ENCODE data around the gene GRID2. TPM values are rescaled to one million over a fixed set of nuclear protein-coding genes. Genes with fewer than 3 reads are reported as not detected.

Gene GRID2
- total and polyA plus RNA-seq, 2 of the 13 experiments (the other 11 are each of a cell fraction or from before 2014, with no cell fraction given): not detected

DNA sequence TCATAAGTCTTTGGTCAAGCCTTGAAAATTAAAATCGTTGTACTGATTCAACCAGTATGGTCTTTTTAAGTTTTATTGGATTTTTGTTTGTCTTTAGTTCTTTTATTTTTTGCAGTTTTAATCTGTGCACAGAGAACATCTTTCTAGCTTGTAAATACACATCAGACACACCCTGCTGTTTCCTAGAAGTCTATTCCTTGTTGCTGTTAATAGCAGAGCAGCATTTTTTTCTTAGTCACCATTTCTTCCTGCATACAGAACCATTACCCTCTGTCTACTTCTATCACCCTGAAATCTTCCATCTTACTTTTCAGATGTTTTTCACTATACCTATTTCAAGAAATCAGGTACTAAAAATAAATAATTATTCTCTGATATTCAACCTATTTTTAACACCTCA is 375.4 kb downstream of the GRID2 start (continued):
- TF ChIP-seq, protein P1, sequence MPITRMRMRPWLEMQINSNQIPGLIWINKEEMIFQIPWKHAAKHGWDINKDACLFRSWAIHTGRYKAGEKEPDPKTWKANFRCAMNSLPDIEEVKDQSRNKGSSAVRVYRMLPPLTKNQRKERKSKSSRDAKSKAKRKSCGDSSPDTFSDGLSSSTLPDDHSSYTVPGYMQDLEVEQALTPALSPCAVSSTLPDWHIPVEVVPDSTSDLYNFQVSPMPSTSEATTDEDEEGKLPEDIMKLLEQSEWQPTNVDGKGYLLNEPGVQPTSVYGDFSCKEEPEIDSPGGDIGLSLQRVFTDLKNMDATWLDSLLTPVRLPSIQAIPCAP (CRISPR knock-in tag; IDR thresholded peaks at IDR 0.05; ENCODE audit: low read depth): no peak

DNA sequence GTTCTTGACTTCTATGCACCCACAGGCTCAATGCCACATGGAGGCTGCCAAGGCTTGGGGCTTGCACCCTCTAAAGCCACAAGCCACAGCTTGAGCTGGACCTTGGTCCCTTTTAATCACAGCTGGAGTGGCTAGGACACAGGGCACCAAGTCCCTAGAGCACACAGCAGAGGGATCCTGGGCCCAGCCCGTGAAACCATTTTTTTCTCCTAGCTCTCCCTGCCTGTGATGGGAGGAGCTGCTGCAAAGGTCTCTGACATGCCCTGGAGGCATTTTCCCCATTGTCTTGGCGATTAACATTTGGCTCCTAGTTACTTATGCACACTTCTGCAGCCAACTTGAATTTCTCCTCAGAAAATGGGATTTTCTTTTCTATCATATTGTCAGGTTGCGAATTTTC is 410.9 kb downstream of the GRID2 start:
- DNase-seq (ENCODE audit: low spot score) (no peak), ATAC-seq (no peak), FAIRE-seq (no peak)
- Histone ChIP-seq H3K27me3 (ENCODE audit: control insufficient read depth in 1 of 2, insufficient read depth in 2 of 2, low read length in 2 of 2) (no peaks in the 10 kb centered on the region), H3K9me3 (ENCODE audit: low read length) (no peaks in the 10 kb centered on the region), H3K4me1 (ENCODE audit: insufficient read depth, low read length) (no peaks in the 10 kb centered on the region), H3K9ac (ENCODE audit: insufficient read depth, low read depth, low read length) (no peak overlapping the region), H3K27ac (ENCODE audit: extremely low read length, insufficient read depth, low read length) (no peak overlapping the region), H4K20me1 (ENCODE audit: insufficient read depth, low read length) (no peaks in the 10 kb centered on the region), H3K4me3 (replicated peaks in 1 of 3; ENCODE audit: insufficient read depth in 1 of 3, low read depth in 2 of 3, low read length in 3 of 3) (no peak overlapping the region), H3K36me3 (replicated peaks in 1 of 2; ENCODE audit: control insufficient read depth in 1 of 2, insufficient read depth in 2 of 2, low read length in 2 of 2) (no peaks in the 10 kb centered on the region), H3K4me2 (ENCODE audit: low read depth, low read length) (no peak overlapping the region), H3K79me2 (ENCODE audit: insufficient read depth, low read length) (no peaks in the 10 kb centered on the region), H2AFZ (ENCODE audit: low read length) (no peak overlapping the region)
- ChIA-PET CTCF (ENCODE audit: low intra/inter-chr PET ratio, low total read pairs) (no interaction called here), POLR2A (no interaction called here)
- in situ Hi-C loops (cut with HindIII; ENCODE audit: extremely low pct_ligation_motif_present, low pct_unique_long_range_greater_than_20kb) (no loop called here), intact Hi-C loops (cut with micrococcal nuclease; ENCODE audit: unreplicated experiment) (no loop called here)
- no peak for TF ChIP-seq ZNF720 (CRISPR knock-in tag; IDR thresholded peaks at IDR 0.05)
- TF ChIP-seq MBNL3 (CRISPR knock-in tag; conservative IDR thresholded peaks at IDR 0.05): no peak
- TF ChIP-seq, protein P2, sequence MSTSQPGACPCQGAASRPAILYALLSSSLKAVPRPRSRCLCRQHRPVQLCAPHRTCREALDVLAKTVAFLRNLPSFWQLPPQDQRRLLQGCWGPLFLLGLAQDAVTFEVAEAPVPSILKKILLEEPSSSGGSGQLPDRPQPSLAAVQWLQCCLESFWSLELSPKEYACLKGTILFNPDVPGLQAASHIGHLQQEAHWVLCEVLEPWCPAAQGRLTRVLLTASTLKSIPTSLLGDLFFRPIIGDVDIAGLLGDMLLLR (CRISPR knock-in tag; IDR thresholded peaks at IDR 0.05): no peak
- no peak for TF ChIP-seq TARDBP (CRISPR knock-in tag; IDR thresholded peaks at IDR 0.05)
- no peak for TF ChIP-seq HDAC1 (CRISPR knock-in tag; IDR thresholded peaks at IDR 0.05)
- no TSS peak for BruUV-seq (replicated peaks)
- WGBS (ENCODE audit: low lambda C conversion rate): 17% methylated on average over 3 of the region's 3 CpGs

DNA sequence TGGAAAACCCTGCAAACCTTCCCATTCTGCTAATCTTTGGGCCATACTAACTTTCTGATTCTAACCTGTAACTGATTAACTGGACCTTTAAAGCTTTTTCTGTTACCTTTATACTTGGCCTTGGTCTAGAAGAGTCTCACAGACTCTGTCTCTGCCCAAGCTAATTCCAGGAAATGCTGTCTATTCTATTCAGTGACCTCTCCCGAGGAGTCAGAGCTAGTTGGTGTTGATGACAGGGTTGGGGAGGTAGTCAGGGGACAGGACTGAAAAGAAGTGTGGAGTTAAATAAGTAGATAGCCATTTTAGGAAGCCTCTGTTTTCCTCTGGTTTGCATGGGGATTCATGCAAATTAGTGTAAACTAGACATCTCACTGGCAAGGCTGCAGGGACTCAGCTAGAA is 429.5 kb downstream of the GRID2 start:
- DNase-seq (ENCODE audit: low spot score) (no peak), FAIRE-seq (no peak), ATAC-seq (no peak)
- Histone ChIP-seq H3K27me3 (ENCODE audit: control insufficient read depth in 1 of 2, insufficient read depth in 2 of 2, low read length in 2 of 2) (no peaks in the 10 kb centered on the region), H3K9ac (ENCODE audit: insufficient read depth, low read depth, low read length) (no peak overlapping the region), H3K9me3 (ENCODE audit: low read length) (no peaks in the 10 kb centered on the region), H3K4me1 (ENCODE audit: insufficient read depth, low read length) (no peaks in the 10 kb centered on the region), H3K27ac (ENCODE audit: extremely low read length, insufficient read depth, low read length) (no peak overlapping the region), H3K4me2 (ENCODE audit: low read depth, low read length) (no peak overlapping the region), H3K79me2 (ENCODE audit: insufficient read depth, low read length) (no peaks in the 10 kb centered on the region), H2AFZ (ENCODE audit: low read length) (no peak overlapping the region), H4K20me1 (ENCODE audit: insufficient read depth, low read length) (no peaks in the 10 kb centered on the region), H3K36me3 (replicated peaks in 1 of 2; ENCODE audit: control insufficient read depth in 1 of 2, insufficient read depth in 2 of 2, low read length in 2 of 2) (no peaks in the 10 kb centered on the region), H3K4me3 (replicated peaks in 1 of 3; ENCODE audit: insufficient read depth in 1 of 3, low read depth in 2 of 3, low read length in 3 of 3) (no peak overlapping the region)
- 0% methylated on average over 1 of the region's 1 CpG for WGBS (ENCODE audit: low lambda C conversion rate)
- no TSS peak for BruUV-seq (replicated peaks)
- CTCF ChIA-PET (ENCODE audit: low intra/inter-chr PET ratio, low total read pairs): no interaction called here
- intact Hi-C loops (cut with micrococcal nuclease; ENCODE audit: unreplicated experiment): no loop called here
- in situ Hi-C loops (cut with HindIII; ENCODE audit: extremely low pct_ligation_motif_present, low pct_unique_long_range_greater_than_20kb): no loop called here
- POLR2A ChIA-PET: no interaction called here
- TF ChIP-seq, protein P3, sequence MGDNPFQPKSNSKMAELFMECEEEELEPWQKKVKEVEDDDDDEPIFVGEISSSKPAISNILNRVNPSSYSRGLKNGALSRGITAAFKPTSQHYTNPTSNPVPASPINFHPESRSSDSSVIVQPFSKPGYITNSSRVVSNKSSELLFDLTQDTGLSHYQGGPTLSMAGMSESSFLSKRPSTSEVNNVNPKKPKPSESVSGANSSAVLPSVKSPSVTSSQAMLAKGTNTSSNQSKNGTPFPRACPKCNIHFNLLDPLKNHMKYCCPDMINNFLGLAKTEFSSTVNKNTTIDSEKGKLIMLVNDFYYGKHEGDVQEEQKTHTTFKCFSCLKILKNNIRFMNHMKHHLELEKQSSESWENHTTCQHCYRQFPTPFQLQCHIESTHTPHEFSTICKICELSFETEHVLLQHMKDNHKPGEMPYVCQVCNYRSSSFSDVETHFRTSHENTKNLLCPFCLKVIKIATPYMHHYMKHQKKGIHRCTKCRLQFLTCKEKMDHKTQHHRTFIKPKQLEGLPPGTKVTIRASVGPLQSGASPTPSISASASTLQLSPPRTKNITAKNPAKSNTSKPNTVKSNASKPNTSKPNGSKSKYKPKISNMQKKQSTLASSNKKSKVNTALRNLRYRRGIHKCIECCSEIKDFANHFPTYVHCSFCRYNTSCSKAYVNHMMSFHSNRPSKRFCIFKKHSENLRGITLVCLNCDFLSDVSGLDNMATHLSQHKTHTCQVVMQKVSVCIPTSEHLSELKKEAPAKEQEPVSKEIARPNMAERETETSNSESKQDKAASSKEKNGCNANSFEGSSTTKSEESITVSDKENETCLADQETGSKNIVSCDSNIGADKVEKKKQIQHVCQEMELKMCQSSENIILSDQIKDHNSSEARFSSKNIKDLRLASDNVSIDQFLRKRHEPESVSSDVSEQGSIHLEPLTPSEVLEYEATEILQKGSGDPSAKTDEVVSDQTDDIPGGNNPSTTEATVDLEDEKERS (CRISPR knock-in tag; IDR thresholded peaks at IDR 0.05): no peak
- TF ChIP-seq TCF7L2 (IDR thresholded peaks at IDR 0.05; ENCODE audit: low read depth, low read length) (no peak), ZNF33A (CRISPR knock-in tag; IDR thresholded peaks at IDR 0.05; ENCODE audit: borderline replicate concordance) (no peak), AGO1 (IDR thresholded peaks at IDR 0.05; ENCODE audit: low read depth, low read length, poor library complexity, severe bottlenecking) (no peak), ZBTB42 (CRISPR knock-in tag; IDR thresholded peaks at IDR 0.05) (no peak), SSRP1 (CRISPR knock-in tag; IDR thresholded peaks at IDR 0.05) (no peak)
- TF ChIP-seq, protein P4, sequence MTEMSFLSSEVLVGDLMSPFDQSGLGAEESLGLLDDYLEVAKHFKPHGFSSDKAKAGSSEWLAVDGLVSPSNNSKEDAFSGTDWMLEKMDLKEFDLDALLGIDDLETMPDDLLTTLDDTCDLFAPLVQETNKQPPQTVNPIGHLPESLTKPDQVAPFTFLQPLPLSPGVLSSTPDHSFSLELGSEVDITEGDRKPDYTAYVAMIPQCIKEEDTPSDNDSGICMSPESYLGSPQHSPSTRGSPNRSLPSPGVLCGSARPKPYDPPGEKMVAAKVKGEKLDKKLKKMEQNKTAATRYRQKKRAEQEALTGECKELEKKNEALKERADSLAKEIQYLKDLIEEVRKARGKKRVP (CRISPR knock-in tag; IDR thresholded peaks at IDR 0.05): no peak

Data from HepG2 (cell line).